GM21526 (cell line): Measurements from ENCODE around the gene RXRG.
A peak's percentile ranks its signal among the peaks of the same experiment; 100 is the strongest.

Experiments
- ATAC-seq: cut with Tn5 transposase; IDR thresholded peaks from one replicate; pipeline ENCODE4 v1.9.1; 2021; ENCODE audit warnings: moderate library complexity; ENCODE audit not compliant: unreplicated experiment, low FRiP score

RXRG gene

GRCh38 chr1:165376041-165376810 is 68.7 kb downstream of the RXRG start:
- no peak for ATAC-seq

GRCh38 chr1:165375623-165376022 is 69.3 kb downstream of the RXRG start:
- ATAC-seq: no peak

GRCh38 chr1:165371588-165372225 is 73.2 kb downstream of the RXRG start:
- no peak for ATAC-seq

GRCh38 chr1:165369255-165369848 is 75.6 kb downstream of the RXRG start:
- ATAC-seq: peak; percentile 61

- ATAC-seq: peak; percentile 83
Observed at GRCh38 chr1:165367375-165367993, 77.4 kb downstream of the RXRG start.

GRCh38 chr1:165365341-165365740 is 79.6 kb downstream of the RXRG start:
- ATAC-seq: no peak

- no peak for ATAC-seq
Observed at GRCh38 chr1:165364568-165365133, 80.3 kb downstream of the RXRG start.

- ATAC-seq: no peak
Observed at GRCh38 chr1:165356876-165357275, 88.0 kb downstream of the RXRG start.

GRCh38 chr1:165355977-165356811 is 88.7 kb downstream of the RXRG start, which contains the start of gene LMX1A:
TSS of gene LMX1A (minus strand) at chr1:165356715. CDS start at chr1:165355559, 1,156 bp downstream.
- no peak for ATAC-seq

- ATAC-seq: no peak
Observed at GRCh38 chr1:165355139-165355976, 89.6 kb downstream of the RXRG start.

- no peak for ATAC-seq
Observed at GRCh38 chr1:165354739-165355138, 90.2 kb downstream of the RXRG start.

- ATAC-seq: no peak
Observed at GRCh38 chr1:165353731-165354671, 90.9 kb downstream of the RXRG start.

- no peak for ATAC-seq
Observed at GRCh38 chr1:165352442-165353293, 92.3 kb downstream of the RXRG start.

- ATAC-seq: no peak
Observed at GRCh38 chr1:165351863-165352441, 93.0 kb downstream of the RXRG start.
